Spinal cord (tissue), 10 donors: ENCODE measurements around the gene MARVELD3. TPM values are rescaled to one million over a fixed set of nuclear protein-coding genes. Genes with fewer than 3 reads are reported as not detected.

Experiments
- DNase-seq, 6 donors: peaks; one replicate each; pipeline versions ENCODE4 v3.0.0 to v3.0.0-alpha.2; 2013 to 2015; ENCODE audit warnings: low spot score in 6 of 6, low read depth in 4 of 6
- H3K27ac ChIP-seq: one replicate; pipeline ENCODE4 v1.5.1; 2013; ENCODE audit warnings: low read depth, low read length, control low read depth
- H3K27me3 ChIP-seq: one replicate; pipeline ENCODE4 v1.6.1; 2013; ENCODE audit warnings: low read length; ENCODE audit not compliant: control insufficient read depth, insufficient read depth
- H3K36me3 ChIP-seq: one replicate; pipeline ENCODE4 v1.6.1; 2013; ENCODE audit warnings: low read length; ENCODE audit not compliant: control insufficient read depth, insufficient read depth
- H3K4me1 ChIP-seq: one replicate; pipeline ENCODE4 v1.6.1; 2013; ENCODE audit warnings: low read length; ENCODE audit not compliant: control insufficient read depth, insufficient read depth
- H3K4me3 ChIP-seq: one replicate; pipeline ENCODE4 v1.5.1; 2013; ENCODE audit warnings: low read depth, low read length, control low read depth
- H3K9me3 ChIP-seq: one replicate; pipeline ENCODE4 v1.6.1; 2013; ENCODE audit warnings: low read length; ENCODE audit not compliant: control insufficient read depth, insufficient read depth
- WGBS: methylation state at CpG from one replicate; pipeline ENCODE4 v1.1.5; 2013; ENCODE audit warnings: missing lambda C conversion rate; ENCODE audit not compliant: insufficient coverage; 5-methylcytosine and 5-hydroxymethylcytosine counted together
- polyA plus RNA-seq, 2 donors: library from polyadenylated mRNA; unstranded; fragments of 120-200 nt; gene quantifications; one replicate each; pipeline ENCODE4 v1.2.1, GENCODE V29; 2013; ENCODE audit not compliant: insufficient read length in 2 of 2
- total RNA-seq, 2 donors: library from RNA; depleted of rRNA in 1 of 2; stranded (reverse); fragments of 120-200 nt in 1 of 2; fragments of >200 nt in 1 of 2; gene quantifications; one replicate each; pipeline versions ENCODE4 v1.2.3 to v1.2.4, GENCODE V29; 2013 to 2014
- donor health status: healthy.

MARVELD3 gene
- total and polyA plus RNA-seq, 4 donors = 1.0 to 9.8 (median 2.7) TPM

DNA sequence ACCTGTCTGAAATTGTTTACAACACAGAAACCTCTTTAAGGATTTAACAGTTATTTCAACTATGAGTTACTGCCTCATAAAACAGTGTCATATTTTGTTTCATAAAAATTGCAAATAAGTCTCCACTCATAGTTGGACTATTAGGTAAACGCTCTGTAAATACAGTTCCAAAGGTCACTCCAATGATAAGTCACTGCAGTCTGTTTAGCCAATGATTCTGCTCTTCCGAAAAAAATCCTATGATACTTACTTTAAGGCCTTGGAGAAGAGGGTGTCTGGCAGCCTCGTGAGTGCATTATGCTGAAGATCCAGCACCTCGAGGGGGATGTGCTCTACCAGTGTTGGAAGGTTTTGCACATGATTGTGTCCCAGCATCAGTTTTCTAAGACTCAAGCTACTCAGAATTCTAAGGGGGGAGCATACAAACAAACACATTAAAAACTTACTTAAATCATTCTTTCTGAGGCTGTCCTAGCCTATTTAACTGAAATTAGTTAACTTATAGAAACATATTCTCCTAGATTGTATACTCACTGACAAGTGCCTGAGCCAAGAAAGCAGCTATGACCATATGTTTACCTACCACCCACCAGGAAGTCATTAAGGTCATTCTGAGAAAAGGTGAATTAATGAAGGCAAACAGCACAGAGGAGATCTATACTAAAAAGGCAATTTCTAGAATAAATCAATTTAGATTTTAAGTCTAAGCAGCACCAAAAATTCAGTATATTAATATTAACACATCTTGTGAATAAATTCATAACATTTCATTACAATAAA, 41.1 kb downstream of the MARVELD3 start:
- no peaks in the 10 kb centered on the region for H3K27me3 ChIP-seq
- no peak for DNase-seq
- peaks cover 36% of the 10 kb centered on the region for H3K36me3 ChIP-seq
- no peaks in the 10 kb centered on the region for H3K9me3 ChIP-seq
- no peak overlapping the region for H3K27ac ChIP-seq
- H3K4me1 ChIP-seq = no peaks in the 10 kb centered on the region
- H3K4me3 ChIP-seq = no peak overlapping the region
- 82% methylated on average over 2 of the region's 4 CpGs for WGBS

DNA sequence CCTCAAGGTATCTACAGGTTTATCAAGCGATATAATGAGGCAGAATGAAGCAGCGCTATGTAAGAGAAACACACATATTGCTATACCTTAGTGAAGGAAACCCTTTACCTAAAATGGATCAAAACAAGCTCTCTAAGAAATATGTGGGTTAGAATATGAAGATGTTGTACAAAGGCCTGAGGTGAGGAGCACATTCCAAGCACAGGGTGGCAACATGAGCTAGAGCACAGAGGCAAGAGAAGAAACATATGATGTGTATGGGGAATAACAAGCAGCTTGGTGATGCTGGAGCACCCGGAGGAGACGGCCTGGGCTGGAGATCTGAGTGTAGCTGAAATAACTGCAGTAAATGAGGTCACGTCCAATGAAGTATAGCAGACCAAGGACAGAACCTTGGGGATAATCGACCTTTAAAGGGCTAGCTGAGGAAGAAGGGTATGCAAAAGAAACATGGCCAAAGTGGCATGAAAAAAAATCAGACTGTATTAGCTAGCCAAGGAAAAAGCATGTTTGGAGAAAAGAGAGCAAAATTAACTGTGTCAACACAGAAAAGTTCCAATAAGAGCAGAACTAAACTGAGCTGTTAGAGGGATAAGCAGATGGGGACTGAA, 44.0 kb downstream of the MARVELD3 start:
- Histone ChIP-seq H3K9me3 (no peaks in the 10 kb centered on the region), H3K4me3 (no peak overlapping the region), H3K27ac (no peak overlapping the region), H3K4me1 (no peaks in the 10 kb centered on the region), H3K27me3 (no peaks in the 10 kb centered on the region), H3K36me3 (peaks cover 28% of the 10 kb centered on the region)
- whole genome bisulfite sequencing = 86% methylated on average over 4 of the region's 6 CpGs
- DNase-seq = peak in 1 of 6 donors; percentile 41

DNA sequence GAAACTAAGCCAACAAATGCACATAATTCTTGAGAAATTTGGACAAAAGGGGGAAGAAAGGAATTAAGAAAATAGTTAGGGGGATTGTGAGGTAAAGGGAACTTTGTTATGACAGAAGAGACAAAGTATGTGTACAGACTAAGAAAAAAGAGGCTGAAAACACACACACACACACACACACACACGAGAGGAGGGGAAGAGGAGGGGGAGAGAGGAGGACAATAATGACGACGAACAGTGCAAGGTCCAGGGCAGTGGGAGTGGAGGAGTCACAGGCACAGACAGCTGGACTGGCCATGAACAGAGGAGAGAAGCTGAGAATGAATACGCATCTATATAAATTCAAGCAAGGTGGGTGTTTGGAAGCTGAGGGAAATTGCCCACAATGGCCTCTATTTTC, 44.6 kb downstream of the MARVELD3 start:
- H3K4me3 ChIP-seq = no peak overlapping the region
- H3K27ac ChIP-seq = no peak overlapping the region
- WGBS = no CpG with 5 or more reads among the region's 4 CpGs
- H3K36me3 ChIP-seq = peaks cover 28% of the 10 kb centered on the region
- H3K27me3 ChIP-seq = no peaks in the 10 kb centered on the region
- no peaks in the 10 kb centered on the region for H3K9me3 ChIP-seq
- no peak for DNase-seq
- H3K4me1 ChIP-seq = no peaks in the 10 kb centered on the region

DNA sequence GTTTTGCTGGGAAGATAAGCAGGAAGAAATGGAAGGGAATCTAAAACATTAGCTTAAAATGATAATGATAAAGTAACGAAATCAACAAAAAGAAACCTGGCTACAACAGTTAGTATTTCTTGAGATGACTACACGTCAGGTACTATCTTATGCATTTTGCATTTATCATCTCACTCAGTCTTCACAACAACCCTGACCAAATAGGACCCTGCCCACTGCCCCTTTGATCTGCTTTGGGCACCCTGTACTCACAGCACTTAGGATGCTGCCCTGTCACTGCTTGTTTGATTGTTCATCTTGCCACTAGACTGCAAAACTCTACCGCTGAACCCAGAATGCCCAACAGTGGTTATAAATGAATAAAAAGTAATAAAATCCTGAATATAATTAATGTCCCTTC, 45.2 kb downstream of the MARVELD3 start:
- Histone ChIP-seq H3K27ac (no peak overlapping the region), H3K9me3 (no peaks in the 10 kb centered on the region), H3K4me1 (no peaks in the 10 kb centered on the region), H3K4me3 (no peak overlapping the region), H3K36me3 (peaks cover 31% of the 10 kb centered on the region), H3K27me3 (no peaks in the 10 kb centered on the region)
- WGBS = 100% methylated on average over 1 of the region's 3 CpGs
- DNase-seq = no peak

DNA sequence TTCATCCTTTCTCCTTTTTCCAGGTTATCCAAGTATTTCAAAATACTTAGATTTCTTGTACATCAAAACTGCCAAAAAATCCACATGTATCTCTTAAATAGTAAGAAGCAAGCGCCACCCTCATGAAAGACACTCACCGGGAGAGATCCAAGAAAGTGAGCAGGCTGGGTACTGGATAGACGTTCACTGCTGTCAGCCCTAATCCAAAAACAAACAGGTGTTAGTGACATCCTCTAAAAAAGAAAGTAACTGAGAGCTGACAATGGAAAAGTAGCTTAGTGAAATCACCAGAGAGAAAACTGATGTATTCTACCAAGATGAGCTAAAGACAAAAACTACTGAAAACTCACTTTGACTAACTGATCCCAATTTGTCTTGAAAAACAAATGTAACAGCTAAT, 46.1 kb downstream of the MARVELD3 start:
- peaks cover 30% of the 10 kb centered on the region for H3K36me3 ChIP-seq
- no peaks in the 10 kb centered on the region for H3K27me3 ChIP-seq
- H3K4me1 ChIP-seq = no peaks in the 10 kb centered on the region
- H3K9me3 ChIP-seq = no peaks in the 10 kb centered on the region
- no CpG with 5 or more reads among the region's 3 CpGs for WGBS
- no peak overlapping the region for H3K4me3 ChIP-seq
- no peak for DNase-seq
- no peak overlapping the region for H3K27ac ChIP-seq

DNA sequence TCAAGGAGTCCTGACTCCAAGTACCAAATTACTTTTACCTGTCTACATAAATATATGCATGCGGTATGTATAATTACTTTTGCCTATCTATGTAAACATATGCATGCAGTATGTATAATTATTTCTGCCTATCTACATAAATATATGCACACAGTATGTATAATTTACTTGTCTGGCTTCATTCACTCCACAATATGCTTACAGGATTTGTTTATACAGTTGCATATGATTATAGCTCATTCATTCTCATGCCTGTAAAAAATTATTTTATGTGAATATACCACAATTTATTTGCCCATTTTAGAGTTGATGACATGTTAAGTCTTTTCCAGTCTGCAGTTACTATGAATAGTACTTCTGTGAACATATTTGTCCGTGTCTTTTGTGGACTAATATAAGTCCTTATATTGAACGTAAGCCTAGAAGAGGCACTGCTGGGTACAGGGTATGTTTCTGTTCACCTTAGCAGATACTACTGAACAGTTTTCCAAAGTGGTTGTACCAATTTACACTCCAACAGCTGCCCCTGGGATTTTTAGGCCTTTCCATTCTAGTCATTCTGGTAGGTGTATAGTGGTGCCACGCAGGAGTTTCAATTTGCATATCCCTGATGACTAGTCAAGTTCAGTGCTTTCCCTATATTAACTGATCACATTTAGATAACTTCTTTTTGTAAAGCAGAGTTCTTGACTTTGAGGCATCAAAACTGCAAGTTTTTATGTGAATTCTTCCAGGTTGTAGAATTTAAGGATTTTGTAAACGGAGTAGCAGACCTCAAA, 47.0 kb downstream of the MARVELD3 start:
- H3K4me3 ChIP-seq = no peak overlapping the region
- no peaks in the 10 kb centered on the region for H3K9me3 ChIP-seq
- WGBS = 100% methylated on average over 1 of the region's 5 CpGs
- H3K27me3 ChIP-seq = no peaks in the 10 kb centered on the region
- no peak for DNase-seq
- H3K36me3 ChIP-seq = peaks cover 29% of the 10 kb centered on the region
- H3K27ac ChIP-seq = no peak overlapping the region
- H3K4me1 ChIP-seq = no peaks in the 10 kb centered on the region

DNA sequence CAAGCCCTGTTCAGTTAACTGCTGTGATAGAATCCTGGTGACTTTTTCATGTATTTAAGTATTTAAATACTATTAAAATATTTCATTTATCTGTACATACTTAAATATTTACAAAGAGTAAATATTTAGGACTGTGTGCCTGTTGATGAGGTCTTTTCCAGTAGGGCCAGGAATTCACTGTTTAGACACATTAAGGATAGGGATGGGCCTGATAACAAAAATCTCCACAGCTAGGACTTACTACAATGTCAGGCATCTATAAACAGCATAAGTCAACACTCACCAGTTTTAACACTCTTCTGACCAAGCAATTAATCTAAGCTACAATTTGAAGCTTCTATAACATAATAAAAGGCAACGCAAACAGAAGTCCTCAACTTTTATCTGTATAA, 47.6 kb downstream of the MARVELD3 start:
- H3K4me1 ChIP-seq = no peaks in the 10 kb centered on the region
- no CpG with 5 or more reads among the region's 1 CpG for WGBS
- no peak overlapping the region for H3K27ac ChIP-seq
- no peak overlapping the region for H3K4me3 ChIP-seq
- H3K9me3 ChIP-seq = no peaks in the 10 kb centered on the region
- H3K36me3 ChIP-seq = peaks cover 29% of the 10 kb centered on the region
- DNase-seq = no peak
- H3K27me3 ChIP-seq = no peaks in the 10 kb centered on the region

DNA sequence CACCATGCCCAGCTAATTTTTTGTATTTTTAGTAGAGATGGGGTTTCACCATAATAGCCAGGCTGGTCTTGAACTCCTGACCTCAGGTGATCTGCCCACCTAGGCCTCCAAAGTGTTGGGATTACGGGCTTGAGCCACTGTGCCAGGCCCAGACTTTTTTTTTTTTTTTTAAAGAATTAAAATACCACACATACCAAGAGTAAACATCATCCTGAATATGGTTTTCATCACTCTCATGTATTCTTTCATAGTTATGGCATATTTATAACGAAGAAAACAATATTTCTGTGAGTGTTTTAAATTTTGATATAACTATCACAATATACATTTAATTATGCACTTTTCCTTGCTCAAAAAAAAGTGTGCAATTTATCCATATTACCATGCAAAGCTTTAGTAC, 48.2 kb downstream of the MARVELD3 start:
- no peak for DNase-seq
- H3K27ac ChIP-seq = no peak overlapping the region
- no peaks in the 10 kb centered on the region for H3K27me3 ChIP-seq
- no peak overlapping the region for H3K4me3 ChIP-seq
- WGBS = no CpG with 5 or more reads among the region's 2 CpGs
- peaks cover 25% of the 10 kb centered on the region for H3K36me3 ChIP-seq
- H3K4me1 ChIP-seq = no peaks in the 10 kb centered on the region
- H3K9me3 ChIP-seq = no peaks in the 10 kb centered on the region

DNA sequence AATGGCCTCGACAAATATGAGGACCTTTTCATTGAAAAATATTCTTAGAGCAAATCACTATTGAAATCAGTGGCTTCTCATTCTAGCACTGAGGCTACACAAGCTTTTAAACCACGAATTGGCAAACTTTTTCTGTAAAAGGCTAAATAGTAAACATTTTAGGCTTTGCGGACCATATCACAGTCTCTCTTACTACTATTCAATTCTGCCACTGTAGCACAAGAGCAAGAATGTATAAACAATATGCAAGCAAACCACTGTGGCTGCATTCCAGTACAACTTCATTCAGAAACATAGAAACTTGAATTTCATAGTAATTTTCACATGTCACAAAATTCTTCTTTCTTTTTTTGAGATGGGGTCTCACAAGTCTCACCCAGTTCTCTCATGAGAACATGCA, 49.4 kb downstream of the MARVELD3 start:
- no peaks in the 10 kb centered on the region for H3K4me1 ChIP-seq
- no peak overlapping the region for H3K27ac ChIP-seq
- no peaks in the 10 kb centered on the region for H3K27me3 ChIP-seq
- WGBS = 94% methylated on average over 2 of the region's 3 CpGs
- H3K4me3 ChIP-seq = no peak overlapping the region
- H3K36me3 ChIP-seq = peaks cover 29% of the 10 kb centered on the region
- DNase-seq = no peak
- H3K9me3 ChIP-seq = no peaks in the 10 kb centered on the region
